Measurements from ENCODE around the gene INPP4B. TPM values are rescaled to one million over a fixed set of nuclear protein-coding genes. Genes with fewer than 3 reads are reported as not detected.
"Not testable (repeated sequence)": the region's sequence is repeated elsewhere in the genome, so short reads cannot be mapped to it uniquely, and the experiment has no call there.

INPP4B gene
- total RNA-seq, 2 experiments from 2014 or later = 45.7 to 46.3 TPM

DNA sequence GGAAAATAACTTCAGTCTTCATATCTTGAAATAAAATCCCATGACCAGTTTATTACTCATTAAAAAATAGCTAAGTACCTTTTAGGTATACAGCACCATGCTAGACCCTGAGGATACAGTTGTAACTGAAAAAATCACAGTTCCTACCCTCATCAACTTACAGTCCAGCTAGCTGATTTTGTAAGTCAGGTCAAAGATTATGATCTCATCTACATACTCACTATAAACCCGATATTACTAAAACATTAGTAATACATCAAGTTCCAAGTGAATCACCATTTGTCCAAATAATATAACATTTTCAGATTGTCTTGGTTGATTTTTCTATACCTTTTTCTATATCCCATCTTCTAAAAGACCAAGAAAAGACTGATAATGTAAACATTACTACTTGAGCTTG is 333.9 kb downstream of the INPP4B start:
- Mint-ChIP-seq H3K4me1 (no peaks in the 10 kb centered on the region), H3K9me3 (no peaks in the 10 kb centered on the region), H3K27me3 (no peaks in the 10 kb centered on the region), H3K36me3 (no peaks in the 10 kb centered on the region), H3K4me3 (no peak overlapping the region), H3K27ac (no peak overlapping the region)
- no peak for DNase-seq

DNA sequence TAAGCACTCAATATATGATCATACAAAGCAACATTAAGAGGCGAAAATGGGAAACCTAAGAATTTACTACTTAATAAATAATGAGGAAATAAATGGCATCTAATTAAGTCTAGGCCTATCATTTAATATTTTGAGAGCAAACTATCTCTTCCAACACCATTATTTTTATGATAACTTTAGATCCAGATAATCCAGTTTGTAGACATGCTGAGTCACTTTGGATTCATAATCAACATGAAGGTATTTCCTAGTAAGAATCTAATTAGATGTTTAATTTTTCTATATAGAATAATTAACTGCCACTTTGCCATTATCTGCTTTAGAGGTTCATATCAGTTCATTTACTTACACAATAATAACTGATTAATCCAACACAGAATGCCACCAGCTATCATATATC is 336.2 kb downstream of the INPP4B start:
- Mint-ChIP-seq H3K27ac (no peak overlapping the region), H3K27me3 (no peaks in the 10 kb centered on the region), H3K9me3 (no peaks in the 10 kb centered on the region), H3K36me3 (no peaks in the 10 kb centered on the region), H3K4me1 (no peaks in the 10 kb centered on the region), H3K4me3 (no peak overlapping the region)
- DNase-seq = no peak

DNA sequence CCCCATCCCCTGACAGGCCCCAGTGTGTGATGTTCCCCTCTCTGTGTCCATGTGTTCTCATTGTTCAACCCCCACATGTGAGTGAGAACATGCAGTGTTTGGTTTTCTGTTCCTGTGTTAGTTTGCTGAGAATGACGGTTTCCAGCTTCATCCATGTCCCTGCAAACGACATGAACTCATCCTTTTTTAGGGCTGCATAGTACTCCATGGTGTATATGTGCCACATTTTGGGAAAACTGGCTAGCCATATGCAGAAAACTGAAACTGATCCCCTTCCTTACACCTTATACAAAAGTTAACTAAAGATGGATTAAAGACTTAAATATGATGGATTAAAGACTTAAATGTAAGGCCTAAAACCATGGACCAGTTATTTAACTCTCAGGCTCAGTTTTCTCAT is 336.7 kb downstream of the INPP4B start:
- DNase-seq, H3K4me1 Mint-ChIP-seq, H3K4me3 Mint-ChIP-seq, H3K27me3 Mint-ChIP-seq, H3K9me3 Mint-ChIP-seq, H3K36me3 Mint-ChIP-seq, H3K27ac Mint-ChIP-seq: not testable (repeated sequence)

DNA sequence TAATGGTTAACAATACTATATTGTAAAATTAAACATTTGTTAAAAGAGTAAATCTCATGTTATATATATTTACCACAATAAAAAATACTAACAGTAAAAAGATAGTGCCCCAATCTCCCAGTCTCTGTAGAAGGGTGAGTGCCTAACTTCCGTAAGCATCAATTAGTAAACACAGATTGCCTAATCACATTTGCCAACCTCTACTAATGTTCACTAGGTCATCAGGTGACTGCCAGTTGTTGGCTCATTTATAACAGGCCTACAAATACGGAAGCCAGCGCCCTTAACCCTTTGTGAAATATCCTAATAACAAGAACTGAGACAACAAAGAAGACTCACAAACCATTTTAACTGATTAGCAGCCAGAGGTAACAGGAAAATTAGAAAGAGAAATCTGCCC is 345.1 kb downstream of the INPP4B start:
- Mint-ChIP-seq H3K4me3 (no peak overlapping the region), H3K27me3 (no peaks in the 10 kb centered on the region), H3K36me3 (no peaks in the 10 kb centered on the region), H3K9me3 (no peaks in the 10 kb centered on the region), H3K4me1 (no peaks in the 10 kb centered on the region), H3K27ac (no peak overlapping the region)
- no peak for DNase-seq

DNA sequence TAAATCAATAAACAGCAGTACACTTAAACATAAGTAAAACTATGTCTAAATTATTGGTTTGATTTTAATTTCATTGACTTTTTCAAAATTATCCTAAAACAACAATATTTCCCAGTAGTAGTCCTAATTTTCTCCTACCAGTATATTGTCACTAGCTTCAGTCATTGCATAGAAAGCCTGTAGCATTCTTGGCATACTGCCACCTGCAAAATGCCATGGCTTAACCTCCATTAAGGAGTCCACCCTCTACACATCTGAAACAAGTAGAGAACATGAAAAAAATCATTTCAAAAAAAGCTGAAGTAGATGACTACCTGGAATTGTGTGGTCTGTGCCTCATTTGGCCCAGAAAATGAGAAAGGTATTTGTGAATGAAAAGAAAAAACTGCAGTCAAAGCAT is 348.5 kb downstream of the INPP4B start:
- Mint-ChIP-seq H3K4me3 (no peak overlapping the region), H3K9me3 (peaks cover 4% of the 10 kb centered on the region), H3K27me3 (no peaks in the 10 kb centered on the region), H3K4me1 (no peaks in the 10 kb centered on the region), H3K27ac (no peak overlapping the region), H3K36me3 (no peaks in the 10 kb centered on the region)
- DNase-seq = no peak

DNA sequence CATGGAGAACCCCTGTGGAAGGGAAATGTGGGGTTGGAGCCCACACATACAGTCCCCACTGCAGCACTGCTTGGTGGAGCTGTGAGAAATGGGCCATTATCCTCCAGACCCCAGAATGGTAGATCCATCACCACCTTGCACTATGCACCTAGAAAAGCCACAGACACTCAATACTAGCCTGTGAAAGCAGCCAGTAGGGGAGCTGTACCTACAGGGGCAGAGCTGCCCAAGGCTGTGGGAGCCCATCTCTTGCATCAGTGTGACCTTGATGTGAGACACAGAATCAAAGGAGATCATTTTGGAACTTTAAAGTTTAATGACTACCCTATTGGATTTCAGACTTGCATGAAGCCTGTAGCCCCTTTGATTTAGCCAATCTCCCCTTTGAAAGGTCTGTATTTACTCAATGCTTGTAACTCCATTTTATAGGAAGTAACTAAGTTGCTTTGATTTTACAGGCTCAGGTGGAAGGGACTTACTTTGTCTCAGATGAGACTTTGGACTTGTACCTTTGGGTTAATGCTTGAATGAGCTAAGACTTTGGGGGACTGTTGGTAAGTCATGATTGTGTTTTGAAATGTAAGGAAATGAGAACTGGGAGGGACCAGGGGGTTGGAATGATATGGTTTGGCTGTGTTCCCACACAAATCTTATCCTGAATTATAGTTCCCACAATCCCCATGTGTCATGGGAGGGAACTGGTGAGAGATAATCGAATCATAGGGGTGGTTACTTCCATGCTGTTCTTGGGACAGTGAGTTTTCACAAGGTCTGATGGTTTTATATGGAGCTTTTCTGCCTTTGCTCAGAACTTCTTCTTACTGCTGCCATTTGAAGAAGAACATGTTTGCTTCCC is 352.6 kb downstream of the INPP4B start:
- Mint-ChIP-seq H3K27me3 (no peaks in the 10 kb centered on the region), H3K9me3 (peaks cover 18% of the 10 kb centered on the region), H3K36me3 (no peaks in the 10 kb centered on the region), H3K27ac (no peak overlapping the region), H3K4me1 (no peaks in the 10 kb centered on the region), H3K4me3 (no peak overlapping the region)
- DNase-seq = no peak

DNA sequence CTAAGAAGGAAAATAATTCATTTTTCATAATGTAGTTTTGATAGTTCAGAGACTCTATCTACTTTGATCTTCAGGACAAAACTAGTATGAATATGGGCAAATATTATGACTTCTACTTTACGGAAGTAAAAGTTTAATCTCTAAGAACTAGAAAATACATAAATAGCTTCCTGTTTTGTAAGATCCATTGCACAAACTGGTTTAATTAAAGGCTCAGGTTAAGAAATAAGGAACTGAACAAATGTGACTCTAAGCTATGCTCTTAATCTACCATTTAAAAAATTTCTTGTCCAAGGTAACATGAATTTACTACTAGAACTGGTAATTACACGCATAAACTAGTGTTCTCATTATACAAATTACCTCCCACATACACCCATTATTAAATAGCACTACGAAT is 360.6 kb downstream of the INPP4B start:
- Mint-ChIP-seq H3K4me1 (peaks cover 8% of the 10 kb centered on the region), H3K36me3 (peaks cover 5% of the 10 kb centered on the region), H3K27ac (no peak overlapping the region), H3K4me3 (no peak overlapping the region), H3K9me3 (peaks cover 6% of the 10 kb centered on the region), H3K27me3 (no peaks in the 10 kb centered on the region)
- DNase-seq = no peak

DNA sequence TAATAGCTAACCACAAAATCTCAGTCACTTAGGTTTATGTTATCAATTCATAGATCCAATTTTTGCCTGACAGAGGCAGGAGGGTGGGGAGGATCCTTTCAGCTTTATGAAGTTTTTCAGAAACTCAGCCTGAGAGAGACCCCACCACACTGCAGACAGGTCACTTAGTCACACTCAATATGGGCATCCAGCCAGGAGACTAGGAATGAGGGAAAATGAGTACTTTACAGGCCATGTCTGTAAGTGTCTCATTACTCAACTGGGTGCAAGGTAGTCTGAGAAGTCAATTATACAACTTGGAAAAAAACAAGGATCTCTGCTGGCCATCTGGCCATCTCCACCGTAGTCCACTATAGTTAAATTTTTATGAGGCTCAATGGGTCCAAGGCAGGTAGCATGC is 365.9 kb downstream of the INPP4B start:
- peaks cover 2% of the 10 kb centered on the region for H3K4me1 Mint-ChIP-seq
- DNase-seq = no peak
- H3K36me3 Mint-ChIP-seq = no peaks in the 10 kb centered on the region
- H3K27ac Mint-ChIP-seq = no peak overlapping the region
- no peaks in the 10 kb centered on the region for H3K27me3 Mint-ChIP-seq
- H3K4me3 Mint-ChIP-seq = no peak overlapping the region
- no peaks in the 10 kb centered on the region for H3K9me3 Mint-ChIP-seq

DNA sequence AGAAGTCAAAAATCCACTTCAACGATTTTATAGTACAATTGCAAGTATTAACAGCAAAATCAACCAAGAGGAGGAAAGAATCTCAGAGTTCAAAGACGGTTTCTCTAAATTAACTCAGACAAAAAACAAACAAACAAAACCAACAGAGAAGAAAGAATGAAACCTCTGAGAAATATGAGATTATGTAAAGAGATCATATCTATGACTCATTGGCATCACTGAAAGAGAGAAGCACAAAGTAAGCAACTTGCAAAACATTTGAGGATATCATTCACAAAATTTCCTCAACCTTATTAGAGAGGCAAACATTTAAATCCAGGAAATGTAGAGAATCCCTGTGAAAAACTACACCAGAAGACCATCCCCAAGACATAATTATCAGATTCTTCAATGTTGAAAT is 370.4 kb downstream of the INPP4B start:
- no peak for DNase-seq
- Mint-ChIP-seq H3K27me3 (no peaks in the 10 kb centered on the region), H3K36me3 (no peaks in the 10 kb centered on the region), H3K9me3 (no peaks in the 10 kb centered on the region), H3K27ac (no peak overlapping the region), H3K4me1 (peaks cover 6% of the 10 kb centered on the region), H3K4me3 (no peak overlapping the region)

DNA sequence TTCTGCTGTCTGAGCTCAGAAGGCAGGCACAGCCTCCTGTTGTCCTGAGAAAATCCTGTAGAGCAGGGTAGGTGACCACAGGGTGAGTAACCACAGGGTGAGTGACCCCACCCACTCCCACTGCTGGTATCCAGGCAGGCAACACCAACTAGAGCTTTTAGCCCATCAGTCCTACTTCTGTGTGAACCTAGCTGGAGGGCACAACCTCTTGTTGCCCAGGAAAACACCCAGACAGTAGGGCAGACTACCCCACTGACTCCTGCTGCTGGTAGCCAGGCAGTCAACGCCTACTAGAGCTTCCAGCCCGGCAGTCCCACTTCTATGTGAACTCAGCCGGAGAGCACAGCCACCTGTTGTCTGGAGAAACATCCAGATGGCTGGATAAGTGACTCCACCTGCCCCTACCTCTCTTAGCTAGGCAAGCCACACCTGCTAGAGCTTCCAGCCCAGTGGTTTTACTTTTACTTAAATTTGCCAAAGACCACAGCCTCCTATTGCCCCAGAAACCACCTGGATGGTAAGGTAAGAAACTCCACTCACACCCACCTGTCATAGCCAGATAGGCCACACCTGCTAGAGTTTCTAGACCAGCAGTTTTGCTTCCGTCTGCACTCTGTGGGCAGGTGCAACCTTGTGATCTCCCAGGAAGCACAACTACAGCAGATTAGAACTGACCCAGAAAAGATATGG is 371.6 kb downstream of the INPP4B start:
- no peaks in the 10 kb centered on the region for H3K9me3 Mint-ChIP-seq
- no peak overlapping the region for H3K27ac Mint-ChIP-seq
- H3K4me3 Mint-ChIP-seq = no peak overlapping the region
- H3K27me3 Mint-ChIP-seq = no peaks in the 10 kb centered on the region
- peaks cover 6% of the 10 kb centered on the region for H3K4me1 Mint-ChIP-seq
- H3K36me3 Mint-ChIP-seq = no peaks in the 10 kb centered on the region
- DNase-seq = no peak

DNA sequence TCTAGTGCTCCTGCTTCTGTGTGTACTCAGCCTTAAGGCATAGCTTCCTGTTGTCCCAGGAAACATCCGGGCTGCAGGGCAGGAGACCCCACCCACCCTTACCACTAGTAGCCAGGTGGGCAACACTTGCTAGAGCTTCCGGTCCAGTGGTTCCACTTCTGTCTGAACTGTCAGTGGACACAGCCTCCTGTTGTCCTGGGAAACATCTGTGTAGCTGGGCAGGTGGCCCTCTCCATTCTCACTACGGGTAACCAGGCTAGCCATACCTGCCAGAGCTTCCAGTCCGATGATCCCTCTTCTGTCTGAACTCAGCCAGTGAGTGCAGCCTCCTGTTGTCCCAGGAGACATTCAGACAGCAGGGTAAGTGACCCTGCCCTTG is 372.2 kb downstream of the INPP4B start:
- H3K36me3 Mint-ChIP-seq = no peaks in the 10 kb centered on the region
- peaks cover 6% of the 10 kb centered on the region for H3K4me1 Mint-ChIP-seq

DNA sequence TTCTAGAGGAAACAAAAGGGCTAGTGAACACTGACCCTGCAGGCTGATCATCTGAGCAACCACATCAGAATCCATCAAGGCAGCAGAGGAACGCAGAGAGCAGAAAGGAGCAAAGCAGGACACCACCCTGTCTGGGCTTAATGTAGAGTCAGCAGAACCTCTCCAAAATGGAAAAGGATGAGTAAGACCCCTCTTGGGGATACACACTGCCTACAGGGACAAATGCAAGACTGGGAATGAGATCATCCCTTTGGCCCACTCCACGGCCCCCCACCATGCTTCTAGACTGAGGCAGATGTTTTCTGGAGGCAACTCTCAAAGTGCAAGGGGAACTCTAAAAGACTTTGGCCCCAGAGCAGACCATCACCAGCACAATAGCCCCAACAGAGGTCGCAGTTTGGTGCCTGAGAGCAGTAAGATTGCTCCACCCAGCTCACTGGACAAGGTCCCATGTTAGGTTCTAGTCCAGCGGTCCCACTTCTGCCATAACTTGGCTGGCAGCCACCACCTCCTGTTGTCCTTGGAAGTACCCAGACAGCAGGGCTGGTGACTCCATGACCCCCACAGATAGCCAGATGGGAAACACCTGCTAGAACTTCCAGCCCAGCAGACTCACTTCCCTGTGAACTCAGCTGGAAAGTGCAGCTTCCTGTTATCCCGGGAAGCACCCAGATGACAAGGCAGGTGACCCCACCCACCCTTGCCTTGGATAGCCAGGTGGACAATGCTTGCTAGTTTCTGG is 372.7 kb downstream of the INPP4B start:
- Mint-ChIP-seq H3K27me3 (no peaks in the 10 kb centered on the region), H3K27ac (no peak overlapping the region), H3K36me3 (no peaks in the 10 kb centered on the region), H3K9me3 (no peaks in the 10 kb centered on the region), H3K4me3 (no peak overlapping the region), H3K4me1 (peaks cover 6% of the 10 kb centered on the region)
- DNase-seq = no peak

More for the DNA sequence above, 372.2 kb downstream of the INPP4B start:
- Mint-ChIP-seq H3K27ac (no peak overlapping the region), H3K27me3 (no peaks in the 10 kb centered on the region), H3K9me3 (no peaks in the 10 kb centered on the region), H3K4me3 (no peak overlapping the region)
- DNase-seq = no peak

DNA sequence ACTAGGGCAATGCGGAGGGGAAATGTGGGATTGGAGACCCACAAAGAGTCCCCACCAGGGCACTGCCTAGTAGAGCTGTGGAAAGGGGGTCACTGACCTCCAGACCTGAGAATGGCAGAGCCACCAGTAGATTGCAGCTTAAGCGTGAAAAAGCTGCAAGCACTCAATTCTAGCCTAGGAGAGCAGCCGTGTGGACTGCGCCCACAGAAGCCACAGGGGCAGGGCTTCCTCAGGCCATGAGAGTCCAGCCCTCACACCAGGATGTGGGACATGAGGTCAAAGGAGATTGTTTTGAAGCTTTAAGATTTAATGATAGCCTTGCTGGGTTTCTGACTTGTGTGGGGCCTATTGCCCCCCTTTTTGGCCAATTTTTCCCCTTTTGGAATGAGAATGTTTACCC is 379.0 kb downstream of the INPP4B start:
- no peak for DNase-seq
- Mint-ChIP-seq H3K9me3 (peaks cover 1% of the 10 kb centered on the region), H3K4me3 (no peak overlapping the region), H3K4me1 (no peaks in the 10 kb centered on the region), H3K27me3 (no peaks in the 10 kb centered on the region), H3K36me3 (no peaks in the 10 kb centered on the region), H3K27ac (no peak overlapping the region)

DNA sequence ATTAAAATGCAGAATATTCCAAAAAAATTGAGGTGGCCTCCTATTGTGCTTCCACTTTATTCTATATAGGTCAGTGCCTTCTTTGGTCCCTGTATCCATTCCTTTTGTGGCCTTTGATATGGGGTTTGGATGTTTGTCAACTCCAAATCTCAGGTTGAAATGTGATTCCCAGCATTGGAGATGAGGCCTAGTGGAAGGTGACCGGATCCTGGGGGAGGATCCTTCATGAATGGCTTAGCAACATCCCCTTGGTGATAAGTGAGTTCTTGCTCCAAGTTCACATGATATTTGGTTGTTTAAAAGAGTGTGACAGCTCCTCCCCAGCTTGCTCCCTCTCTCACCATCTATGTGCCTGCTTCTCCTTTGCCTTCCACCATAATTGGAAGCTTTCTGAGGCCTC is 380.6 kb downstream of the INPP4B start:
- DNase-seq = no peak
- H3K4me1 Mint-ChIP-seq = no peaks in the 10 kb centered on the region
- H3K4me3 Mint-ChIP-seq = no peak overlapping the region
- H3K27ac Mint-ChIP-seq = no peak overlapping the region
- no peaks in the 10 kb centered on the region for H3K36me3 Mint-ChIP-seq
- peaks cover 1% of the 10 kb centered on the region for H3K9me3 Mint-ChIP-seq
- no peaks in the 10 kb centered on the region for H3K27me3 Mint-ChIP-seq

DNA sequence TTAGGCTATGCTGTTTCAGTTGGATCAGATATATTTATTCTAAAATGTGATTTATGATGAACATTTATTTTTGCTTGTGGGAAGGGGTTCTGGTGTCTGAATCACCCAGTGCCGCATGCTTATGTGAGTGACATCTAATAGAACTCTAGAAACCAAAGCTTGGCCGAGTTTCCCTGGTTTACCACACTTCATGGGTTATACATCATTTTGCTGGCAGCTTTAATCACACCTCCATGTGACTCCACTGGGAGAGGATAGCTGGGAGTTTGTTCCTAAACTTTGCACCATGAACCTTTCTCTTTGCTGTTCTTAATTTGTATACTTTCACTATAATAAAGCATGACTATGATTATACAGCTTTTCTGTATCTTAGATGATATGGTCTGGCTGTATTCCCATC is 382.9 kb downstream of the INPP4B start:
- no peak for DNase-seq
- Mint-ChIP-seq H3K27me3 (no peaks in the 10 kb centered on the region), H3K27ac (no peak overlapping the region), H3K9me3 (peaks cover 1% of the 10 kb centered on the region), H3K4me1 (peaks cover 1% of the 10 kb centered on the region), H3K36me3 (no peaks in the 10 kb centered on the region), H3K4me3 (no peak overlapping the region)
